HG03135 (cell line): ENCODE results near the gene FRMD1.

Experiments
- ATAC-seq: cut with Tn5 transposase; IDR thresholded peaks from one replicate; pipeline ENCODE4 v1.9.1; 2021; ENCODE audit warnings: mild to moderate bottlenecking, moderate library complexity; ENCODE audit not compliant: unreplicated experiment

Gene FRMD1

DNA sequence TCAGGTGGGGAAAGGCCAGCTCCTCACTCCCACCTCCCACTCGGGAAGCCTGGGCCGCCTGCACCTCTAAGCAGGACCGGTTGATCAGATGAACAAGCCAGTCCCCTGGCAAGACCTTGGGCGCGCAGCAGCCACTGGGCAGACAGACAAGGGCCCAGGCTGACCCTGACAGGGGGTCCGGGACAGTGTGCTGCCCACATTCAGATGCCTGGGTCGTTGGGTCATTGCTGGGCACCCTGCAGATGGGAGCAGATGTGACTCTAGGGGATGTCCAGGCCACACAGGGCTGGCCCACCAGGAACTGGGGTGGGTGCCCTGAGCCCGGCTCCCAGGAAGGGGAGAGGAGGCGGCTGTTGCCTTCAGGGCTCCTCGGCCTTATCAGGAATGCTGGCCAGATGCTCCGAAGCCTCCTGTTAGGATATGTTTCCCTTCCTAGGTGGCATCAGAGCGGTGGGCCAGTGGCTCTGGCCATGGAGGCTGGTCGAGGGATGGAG, 17.3 kb upstream of the FRMD1 start:
- no peak for ATAC-seq

DNA sequence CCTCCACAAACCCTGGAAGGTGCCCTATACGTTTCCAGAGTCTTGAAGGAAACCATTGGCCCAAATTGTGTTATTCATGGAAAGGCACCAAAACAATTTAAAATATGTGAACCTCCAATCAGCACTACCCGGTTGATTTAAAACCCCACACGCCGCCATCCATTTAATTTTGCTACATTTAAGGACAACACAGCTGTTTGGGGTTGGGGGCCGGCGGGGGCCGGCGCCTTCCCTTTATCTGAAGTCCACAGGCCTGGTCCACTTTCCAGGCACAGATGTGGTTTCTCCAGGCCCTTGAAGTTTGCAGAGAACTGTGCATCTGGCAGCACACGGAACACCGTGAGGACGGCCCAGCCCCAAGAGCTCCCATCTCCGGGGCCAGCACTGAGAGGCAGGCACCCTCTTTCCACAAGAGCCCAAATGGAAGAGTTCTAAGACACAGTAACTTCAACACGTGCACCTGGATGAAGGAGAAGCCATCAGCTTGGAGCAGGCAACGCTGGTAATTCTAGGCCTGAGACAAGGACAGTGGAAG, 16.8 kb upstream of the FRMD1 start:
- no peak for ATAC-seq

DNA sequence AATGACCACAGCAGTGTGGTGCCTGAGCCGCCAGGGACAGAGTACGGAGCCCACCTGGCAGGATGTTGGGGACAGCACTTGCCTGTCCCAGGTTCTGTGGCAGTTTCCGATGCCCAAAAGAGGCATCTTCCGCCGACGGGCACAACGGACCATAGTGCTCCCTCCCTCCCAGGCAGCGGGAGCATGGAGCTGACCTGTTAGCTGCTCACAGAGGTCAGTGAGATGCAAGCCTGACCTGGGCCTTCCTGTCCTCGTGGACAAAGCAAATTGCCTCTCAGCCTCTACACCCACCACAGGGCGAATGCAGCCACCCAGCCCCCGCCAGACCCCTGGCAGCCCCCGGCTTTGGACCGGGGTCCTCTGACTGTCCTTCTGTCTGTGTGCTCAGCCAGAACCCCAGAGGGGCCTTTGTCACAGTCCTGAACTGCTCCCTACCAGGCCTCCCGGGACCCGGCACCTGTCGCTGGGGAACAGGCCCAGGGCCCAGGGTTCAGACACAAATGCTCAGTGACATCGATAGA, 16.2 kb upstream of the FRMD1 start:
- no peak for ATAC-seq

DNA sequence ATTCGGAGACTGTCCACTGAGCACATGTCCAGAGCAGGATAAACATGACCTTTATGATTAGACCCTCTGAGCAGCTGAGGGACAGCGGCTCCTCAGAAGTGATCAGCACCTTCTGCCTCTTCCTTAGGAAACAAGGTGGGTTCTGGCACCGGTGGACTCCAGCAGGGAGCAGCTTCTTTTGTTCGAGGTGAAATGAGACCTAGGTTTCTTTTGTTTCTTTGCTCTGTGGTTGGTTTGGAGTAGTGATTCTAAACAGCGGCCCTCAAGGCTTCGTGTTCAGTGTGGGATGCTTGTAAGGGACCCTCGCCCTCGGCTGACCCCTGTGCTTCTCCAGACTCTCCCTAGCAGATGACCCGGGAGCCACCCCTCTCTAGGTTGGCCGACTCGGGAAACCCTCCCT, 14.6 kb upstream of the FRMD1 start:
- no peak for ATAC-seq

- ATAC-seq: no peak
These were observed 14.1 kb upstream of the FRMD1 start for GRCh38 chr6:168093071-168093505.

GRCh38 chr6:168092541-168092940, 13.5 kb upstream of the FRMD1 start:
- ATAC-seq: no peak

DNA sequence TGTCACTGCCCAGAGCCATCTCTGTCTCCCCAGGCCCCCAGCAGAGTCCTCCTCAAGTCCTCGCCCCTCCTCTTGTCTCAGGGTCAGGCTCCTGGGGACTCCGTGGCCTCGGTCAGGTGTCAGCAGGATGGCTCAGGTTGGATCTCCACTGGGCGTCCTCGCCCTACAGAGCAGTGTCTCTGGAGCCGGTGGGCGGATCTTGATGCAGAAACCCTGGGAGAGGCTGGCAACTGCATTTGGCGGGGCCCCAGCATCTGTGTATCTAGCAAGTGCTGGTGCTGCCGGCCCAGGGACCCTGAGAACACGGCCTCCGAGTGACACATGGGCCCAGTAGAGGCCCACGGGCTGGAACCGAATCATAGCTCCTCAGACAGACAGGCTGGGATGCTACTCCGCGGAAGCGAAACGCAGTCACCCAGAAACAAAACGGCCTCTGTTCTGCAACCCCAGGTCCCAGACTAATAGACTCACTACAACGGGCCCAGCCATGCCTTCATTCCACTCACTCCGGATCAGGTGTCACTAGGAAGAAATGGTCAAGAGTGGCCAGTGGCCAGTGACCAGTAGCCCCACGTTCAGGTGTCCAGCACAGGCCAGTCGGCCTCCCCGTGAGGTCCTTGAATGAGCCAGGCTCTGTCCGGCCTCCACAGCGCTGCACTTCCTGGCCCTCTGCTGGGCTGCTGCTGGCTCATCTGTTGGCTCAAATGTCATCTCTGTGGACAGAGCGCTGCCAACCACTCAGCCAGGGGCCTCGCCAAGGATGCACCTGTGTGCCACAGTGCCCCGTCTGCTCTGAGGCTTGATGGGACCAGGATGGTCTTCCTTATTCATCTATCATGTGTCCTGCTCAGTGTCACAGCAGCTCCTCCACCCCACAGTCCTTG, 12.6 kb upstream of the FRMD1 start:
- ATAC-seq: no peak

DNA sequence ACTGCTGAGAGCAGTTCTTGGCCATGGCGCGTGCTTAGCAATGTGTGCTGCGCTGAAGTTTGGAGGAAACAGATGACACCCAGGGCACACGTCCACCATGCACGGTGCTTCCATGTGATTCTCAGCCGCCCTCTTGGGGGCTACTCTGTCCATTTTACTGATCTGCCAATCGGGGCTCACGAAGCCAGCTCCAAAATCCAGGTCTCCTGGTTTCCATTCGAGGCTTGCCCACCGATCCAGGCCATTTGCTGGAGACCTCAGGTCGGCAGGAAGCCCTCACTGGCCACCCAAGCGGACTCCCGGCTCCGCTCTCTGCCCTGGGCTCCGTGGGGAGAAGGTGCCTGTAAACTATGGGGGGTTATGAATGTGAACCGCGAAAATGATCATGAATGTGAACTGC, 11.7 kb upstream of the FRMD1 start:
- no peak for ATAC-seq

GRCh38 chr6:168090064-168090690, 11.2 kb upstream of the FRMD1 start:
- no peak for ATAC-seq

- ATAC-seq: no peak
These were observed 10.4 kb upstream of the FRMD1 start for GRCh38 chr6:168089186-168090063.

DNA sequence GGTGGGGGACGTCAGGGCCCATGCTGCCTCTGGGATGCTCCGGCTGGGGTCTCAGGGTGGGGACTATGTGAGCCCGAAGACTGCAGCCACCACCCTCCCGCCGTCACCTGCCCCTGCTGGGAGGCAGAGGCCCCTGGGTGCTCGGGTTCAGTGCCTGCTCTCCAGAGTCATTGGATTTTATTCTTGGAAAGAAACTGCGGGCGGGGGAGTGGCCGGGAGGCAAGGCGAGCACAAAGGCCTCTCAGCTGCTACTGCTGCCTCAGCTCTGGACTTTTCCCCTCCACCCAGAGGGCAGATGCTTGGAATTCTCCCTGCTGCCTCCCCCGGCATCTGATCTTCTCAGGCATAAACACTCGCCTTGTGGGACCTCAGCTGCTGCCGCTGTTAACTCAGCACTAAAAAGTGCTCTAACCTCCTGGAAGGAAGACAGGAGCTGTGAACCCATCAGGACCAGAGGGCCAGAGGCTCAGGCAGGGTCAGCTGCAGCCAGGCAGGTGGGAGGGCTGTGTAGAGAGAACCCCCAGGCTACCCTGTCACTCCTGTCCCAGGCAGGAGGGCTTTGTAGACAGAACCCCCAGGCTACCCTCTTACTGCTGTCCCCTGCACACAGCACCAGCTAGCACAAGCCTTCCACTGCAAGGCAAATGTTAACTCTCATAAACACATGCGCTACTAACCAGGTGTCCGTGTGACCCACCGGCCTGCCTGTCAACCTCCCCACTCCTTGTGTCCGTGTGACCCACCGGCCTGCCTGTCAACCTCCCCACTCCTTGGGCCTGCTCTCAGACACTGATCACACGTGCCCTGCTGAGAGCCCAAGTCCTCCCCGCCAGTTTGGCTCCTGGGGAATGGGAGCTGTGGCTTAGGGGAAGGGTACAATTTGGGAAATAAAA, 9.4 kb upstream of the FRMD1 start:
- ATAC-seq: no peak

DNA sequence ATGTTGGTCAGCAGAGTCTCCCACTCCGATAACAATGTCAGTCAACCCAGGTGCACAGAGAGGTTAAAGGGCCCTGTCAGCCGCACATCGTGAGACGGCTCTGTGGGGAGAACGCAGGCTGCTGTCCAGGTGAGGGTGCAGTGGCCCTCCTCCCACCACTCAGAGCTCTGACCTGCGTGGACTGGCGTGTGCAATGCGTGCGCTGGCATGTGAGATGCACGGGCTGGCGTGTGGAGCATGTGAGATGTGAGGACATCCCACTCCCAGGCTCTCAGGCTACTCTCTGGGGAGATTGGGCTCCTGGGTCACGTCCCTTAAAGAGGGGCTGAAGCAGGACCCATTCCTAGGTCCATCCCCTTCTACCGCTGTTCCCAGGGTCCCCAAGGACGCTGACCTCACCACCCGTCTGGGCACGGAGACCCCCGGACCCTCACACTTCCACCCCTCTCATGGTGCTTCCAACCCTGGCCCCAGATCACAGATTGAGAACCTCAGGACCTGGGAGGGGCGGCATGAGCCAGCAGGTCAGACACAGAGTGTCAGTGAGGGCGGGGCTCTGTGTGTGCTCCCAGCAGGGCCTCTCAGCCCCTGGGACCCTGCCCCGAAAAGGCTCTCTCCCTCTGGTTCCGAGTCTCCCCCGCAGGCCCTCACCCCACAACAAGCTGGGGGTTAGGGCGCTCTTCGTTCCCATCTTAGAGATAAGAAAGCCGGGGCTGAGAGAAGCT, 8.6 kb upstream of the FRMD1 start:
- ATAC-seq: no peak

GRCh38 chr6:168086616-168087015, 7.6 kb upstream of the FRMD1 start:
- no peak for ATAC-seq

DNA sequence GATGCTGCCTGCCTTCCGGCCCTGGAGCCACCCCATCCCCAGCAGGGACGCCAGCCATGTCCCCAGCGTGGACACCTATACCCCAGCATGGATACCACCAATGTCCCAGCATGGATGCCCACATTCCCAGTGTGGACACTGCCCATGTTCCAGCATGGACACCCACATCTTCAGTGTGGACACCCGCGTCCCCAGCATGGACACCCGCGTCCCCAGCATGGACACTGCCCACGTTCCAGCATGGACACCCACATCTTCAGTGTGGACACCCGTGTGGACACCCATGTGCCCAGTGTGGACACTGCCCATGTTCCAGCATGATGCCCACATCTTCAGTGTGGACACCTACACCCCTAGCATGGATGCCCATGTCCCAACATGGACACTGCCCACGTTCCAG, 7.1 kb upstream of the FRMD1 start:
- no peak for ATAC-seq

DNA sequence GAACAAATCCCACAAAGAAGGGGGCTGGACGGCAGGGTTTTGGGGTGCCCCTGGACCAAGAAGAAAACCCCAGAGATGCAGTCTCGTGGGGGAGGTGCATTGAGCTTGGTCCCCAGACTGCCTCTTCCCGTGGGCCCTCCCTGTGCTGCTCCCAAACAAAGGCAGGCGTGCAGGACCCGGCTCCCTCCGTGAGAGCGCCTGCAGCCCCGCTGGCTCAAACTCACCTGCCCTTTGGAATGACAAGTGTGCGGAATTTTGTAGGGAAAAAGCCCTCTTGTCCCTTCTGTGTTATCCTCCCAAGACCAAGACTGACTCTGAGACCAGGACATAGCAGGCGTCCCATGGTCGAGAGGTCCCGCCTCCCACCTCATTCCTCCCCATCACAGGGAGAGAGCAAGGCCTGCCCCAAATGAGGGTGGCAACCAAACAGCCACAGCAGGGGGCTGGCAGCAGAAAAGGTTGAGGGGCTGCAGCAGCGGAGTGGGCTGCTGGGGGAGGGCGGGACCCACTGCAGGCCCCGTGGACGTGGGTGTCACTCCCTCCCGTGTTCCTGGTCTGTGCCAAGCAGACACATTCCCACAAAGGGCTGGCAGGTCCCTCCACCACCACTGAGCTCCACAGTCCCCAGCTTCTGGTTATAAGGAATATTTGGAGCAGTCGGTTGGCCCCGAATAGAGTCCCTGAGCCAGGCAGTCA, 5.6 kb upstream of the FRMD1 start:
- ATAC-seq: no peak

DNA sequence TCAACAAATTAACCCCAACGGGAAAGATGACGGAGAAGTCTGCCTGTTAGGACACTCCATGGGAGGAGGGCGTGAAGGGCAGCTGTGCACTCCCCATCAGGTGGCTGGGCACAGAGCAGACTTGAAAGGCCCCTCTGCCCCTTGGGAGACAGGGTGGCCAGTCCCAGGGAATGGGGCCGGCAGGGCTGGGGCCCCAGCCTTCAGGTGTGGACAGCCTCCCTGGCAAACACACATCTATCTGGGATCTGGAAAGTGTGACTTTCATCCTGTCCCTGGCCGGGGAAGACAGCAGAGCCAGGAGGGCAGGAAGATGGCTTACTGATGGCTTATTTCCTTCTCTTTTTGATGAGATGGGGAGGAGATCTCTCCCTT, 4.5 kb upstream of the FRMD1 start:
- no peak for ATAC-seq

DNA sequence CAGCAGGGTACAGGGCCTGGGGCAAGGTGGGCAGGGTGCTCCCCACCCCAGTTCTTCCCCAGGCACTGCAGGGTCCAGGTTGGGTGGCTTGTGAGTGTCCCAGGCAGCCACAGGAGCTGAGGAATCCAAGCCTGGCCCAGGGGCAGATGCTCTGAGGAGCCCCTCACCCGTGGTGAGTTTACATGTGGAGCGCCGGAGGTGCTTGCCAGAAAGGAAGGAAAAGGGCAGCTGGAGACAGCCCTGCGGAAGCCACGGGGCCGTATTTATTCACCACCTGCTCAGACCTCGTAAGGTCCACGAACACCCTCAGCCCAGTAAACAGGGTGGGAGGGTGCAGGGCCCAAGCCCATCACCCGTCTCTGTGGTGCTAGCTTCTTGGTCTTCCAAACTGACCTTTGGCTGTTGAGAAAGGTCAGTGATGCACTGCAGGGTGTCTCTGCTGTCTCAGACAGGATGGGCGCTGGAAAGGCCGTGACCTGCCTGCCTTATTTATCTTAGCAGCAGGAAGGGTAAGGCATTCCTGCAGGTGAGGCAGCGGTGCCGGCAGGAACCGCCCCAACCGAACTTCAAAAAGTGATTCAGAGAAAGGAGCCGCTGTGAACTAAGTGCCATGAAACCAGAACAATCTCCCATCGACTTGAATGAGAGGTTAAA, 4.0 kb upstream of the FRMD1 start:
- ATAC-seq: no peak
